ENCODE data around the gene FOXC1. TPM values are rescaled to one million over a fixed set of nuclear protein-coding genes. Genes with fewer than 3 reads are reported as not detected.
A peak's percentile ranks its signal among the peaks of the same experiment; 100 is the strongest.

FOXC1 gene
- total and polyA plus RNA-seq, 7 donors = 0.90 to 2.7 (median 1.5) TPM

DNA sequence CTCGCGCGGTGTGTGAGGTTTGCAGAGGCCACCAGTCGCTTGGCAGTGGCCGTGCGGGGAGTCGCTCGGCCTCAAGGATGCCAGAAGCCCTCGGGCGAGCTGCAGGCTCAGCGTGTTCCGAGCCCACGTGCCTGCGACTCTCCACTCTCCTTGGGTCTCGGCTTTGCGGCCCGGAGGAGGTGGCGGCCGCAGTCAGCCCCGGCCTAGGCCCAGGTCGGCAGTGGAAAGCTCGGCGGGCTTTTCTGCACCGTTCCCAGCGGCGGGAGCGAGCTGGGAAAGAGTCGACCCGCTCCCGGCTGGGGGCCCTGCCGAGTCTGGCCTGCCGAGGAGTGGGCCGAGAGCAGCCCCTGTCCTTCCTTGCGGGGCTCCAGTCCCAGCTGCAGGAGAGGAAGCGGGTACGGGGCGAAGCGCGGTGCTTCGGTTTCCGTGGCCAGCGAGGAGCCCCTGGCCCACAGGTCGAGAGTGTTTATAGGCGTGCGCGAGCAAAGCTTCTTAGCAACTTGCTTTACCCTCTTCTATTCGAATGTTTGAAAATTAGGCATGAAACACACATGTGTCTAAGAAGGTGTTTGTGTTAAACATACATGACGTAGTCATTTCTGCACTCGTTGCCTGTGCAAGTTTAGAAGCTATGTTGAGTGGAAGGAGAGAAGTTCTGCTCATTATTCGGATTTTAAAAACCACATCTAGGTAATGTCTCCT lies 5.6 kb downstream of the FOXC1 start:
- Histone ChIP-seq H3K4me1 (peaks cover 4% of the 10 kb centered on the region), H3K4me3 (peak overlapping the region; percentile 78), H3K9me3 (no peaks in the 10 kb centered on the region), H3K27ac (no peak overlapping the region), H3K27me3 (ENCODE audit: insufficient read depth in 3 of 3, low read length in 2 of 3) (peaks cover 0 to 88% (median 34%) of the 10 kb centered on the region in 3 donors), H3K36me3 (ENCODE audit: insufficient read depth in 1 of 2, low read depth in 1 of 2) (no peaks in the 10 kb centered on the region)
- intact Hi-C loops (cut with DNase I) = no loop called here
- TF ChIP-seq, protein P1, sequence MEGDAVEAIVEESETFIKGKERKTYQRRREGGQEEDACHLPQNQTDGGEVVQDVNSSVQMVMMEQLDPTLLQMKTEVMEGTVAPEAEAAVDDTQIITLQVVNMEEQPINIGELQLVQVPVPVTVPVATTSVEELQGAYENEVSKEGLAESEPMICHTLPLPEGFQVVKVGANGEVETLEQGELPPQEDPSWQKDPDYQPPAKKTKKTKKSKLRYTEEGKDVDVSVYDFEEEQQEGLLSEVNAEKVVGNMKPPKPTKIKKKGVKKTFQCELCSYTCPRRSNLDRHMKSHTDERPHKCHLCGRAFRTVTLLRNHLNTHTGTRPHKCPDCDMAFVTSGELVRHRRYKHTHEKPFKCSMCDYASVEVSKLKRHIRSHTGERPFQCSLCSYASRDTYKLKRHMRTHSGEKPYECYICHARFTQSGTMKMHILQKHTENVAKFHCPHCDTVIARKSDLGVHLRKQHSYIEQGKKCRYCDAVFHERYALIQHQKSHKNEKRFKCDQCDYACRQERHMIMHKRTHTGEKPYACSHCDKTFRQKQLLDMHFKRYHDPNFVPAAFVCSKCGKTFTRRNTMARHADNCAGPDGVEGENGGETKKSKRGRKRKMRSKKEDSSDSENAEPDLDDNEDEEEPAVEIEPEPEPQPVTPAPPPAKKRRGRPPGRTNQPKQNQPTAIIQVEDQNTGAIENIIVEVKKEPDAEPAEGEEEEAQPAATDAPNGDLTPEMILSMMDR (IDR thresholded peaks at IDR 0.05) = no peak
- DNase-seq (peak in 1 of 2 donors; percentile 43), ATAC-seq (no peak)
- 83 to 88% (median 87%) methylated on average over 43 to 50 of the region's 50 CpGs for WGBS, 3 donors

DNA sequence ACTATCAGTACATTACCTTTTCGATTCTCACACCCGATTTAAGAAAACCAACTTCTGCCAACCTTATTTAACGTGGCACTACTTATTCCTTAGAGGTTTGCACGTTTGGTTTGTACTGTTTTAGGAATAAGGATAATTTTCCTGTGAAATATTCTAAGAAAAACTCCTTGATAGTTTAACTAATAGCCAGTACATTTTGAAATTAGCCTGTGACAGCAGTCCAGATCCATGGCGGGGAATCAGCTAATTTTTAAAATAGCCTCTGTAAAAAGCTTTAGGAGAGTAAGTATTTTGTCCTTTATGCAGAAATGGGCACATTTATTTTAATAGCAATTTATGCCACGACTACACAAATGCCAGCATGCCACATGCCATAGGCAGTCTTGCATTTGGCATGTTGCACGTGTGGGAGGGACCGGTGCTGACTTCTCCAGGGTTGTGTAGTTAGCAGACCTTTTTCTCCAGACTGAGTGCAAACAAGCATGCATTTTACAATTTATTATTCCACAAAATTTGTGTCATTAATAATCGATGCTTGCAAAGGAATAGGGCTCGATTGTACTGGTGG lies 6.2 kb downstream of the FOXC1 start:
- TF ChIP-seq, protein P1 (IDR thresholded peaks at IDR 0.05) = no peak
- peaks cover 0 to 88% (median 38%) of the 10 kb centered on the region in 3 donors for H3K27me3 ChIP-seq (ENCODE audit: insufficient read depth in 3 of 3, low read length in 2 of 3)
- ATAC-seq = no peak
- 91% methylated on average over 10 of the region's 10 CpGs for WGBS, 3 donors
- no peaks in the 10 kb centered on the region for H3K9me3 ChIP-seq
- peak in 1 of 2 donors; percentile 21 for DNase-seq
- peak overlapping the region; percentile 78 for H3K4me3 ChIP-seq
- H3K36me3 ChIP-seq (ENCODE audit: insufficient read depth in 1 of 2, low read depth in 1 of 2) = no peaks in the 10 kb centered on the region
- intact Hi-C loops (cut with DNase I) = no loop called here
- peaks cover 4% of the 10 kb centered on the region for H3K4me1 ChIP-seq
- H3K27ac ChIP-seq = no peak overlapping the region

DNA sequence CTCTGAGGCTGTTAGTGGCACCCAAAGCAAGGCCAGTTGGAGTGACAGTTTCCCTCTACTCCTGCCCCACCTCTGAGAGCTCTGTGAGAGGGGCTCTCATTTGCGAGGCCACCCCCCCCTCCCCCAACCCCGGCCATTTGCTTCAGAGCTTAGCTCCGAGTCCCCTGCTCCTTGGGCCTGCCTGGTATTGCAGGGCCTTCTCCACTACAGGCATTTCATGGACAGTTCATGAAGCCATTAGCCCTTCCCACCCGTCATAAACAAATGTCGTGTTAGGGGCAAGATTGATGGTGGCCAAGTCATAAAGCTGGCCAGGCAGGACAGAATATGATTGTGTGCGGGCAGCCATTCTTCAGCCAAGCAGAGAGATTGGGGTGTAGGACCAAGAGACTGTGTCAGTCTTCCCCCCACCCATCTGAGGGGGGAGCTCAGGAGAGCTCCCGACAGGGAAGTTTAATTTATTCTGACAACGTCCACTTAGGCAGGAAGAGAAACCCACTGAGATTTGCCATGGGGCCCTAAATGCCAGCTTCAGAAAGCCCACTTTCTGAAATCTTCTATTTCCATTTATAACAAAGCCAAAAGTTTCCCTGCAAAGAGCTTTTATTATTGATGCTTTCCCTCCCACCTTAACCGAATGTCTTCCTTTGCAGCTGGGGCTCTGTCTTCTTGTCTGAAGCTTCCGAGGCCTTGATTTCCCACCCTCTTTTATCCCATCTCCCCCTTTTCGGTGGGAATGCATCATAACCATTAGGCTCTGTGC lies 7.2 kb downstream of the FOXC1 start:
- Histone ChIP-seq H3K27me3 (ENCODE audit: insufficient read depth in 3 of 3, low read length in 2 of 3) (peaks cover 0 to 90% (median 32%) of the 10 kb centered on the region in 3 donors), H3K9me3 (no peaks in the 10 kb centered on the region), H3K36me3 (ENCODE audit: insufficient read depth in 1 of 2, low read depth in 1 of 2) (no peaks in the 10 kb centered on the region), H3K27ac (no peak overlapping the region), H3K4me1 (peaks cover 4% of the 10 kb centered on the region), H3K4me3 (no peak overlapping the region)
- ATAC-seq (no peak), DNase-seq (peak in 1 of 2 donors; percentile 13)
- intact Hi-C loops (cut with DNase I) = no loop called here
- 88 to 92% (median 89%) methylated on average over 11 of the region's 11 CpGs for WGBS, 3 donors
- TF ChIP-seq, protein P1 (IDR thresholded peaks at IDR 0.05) = no peak

DNA sequence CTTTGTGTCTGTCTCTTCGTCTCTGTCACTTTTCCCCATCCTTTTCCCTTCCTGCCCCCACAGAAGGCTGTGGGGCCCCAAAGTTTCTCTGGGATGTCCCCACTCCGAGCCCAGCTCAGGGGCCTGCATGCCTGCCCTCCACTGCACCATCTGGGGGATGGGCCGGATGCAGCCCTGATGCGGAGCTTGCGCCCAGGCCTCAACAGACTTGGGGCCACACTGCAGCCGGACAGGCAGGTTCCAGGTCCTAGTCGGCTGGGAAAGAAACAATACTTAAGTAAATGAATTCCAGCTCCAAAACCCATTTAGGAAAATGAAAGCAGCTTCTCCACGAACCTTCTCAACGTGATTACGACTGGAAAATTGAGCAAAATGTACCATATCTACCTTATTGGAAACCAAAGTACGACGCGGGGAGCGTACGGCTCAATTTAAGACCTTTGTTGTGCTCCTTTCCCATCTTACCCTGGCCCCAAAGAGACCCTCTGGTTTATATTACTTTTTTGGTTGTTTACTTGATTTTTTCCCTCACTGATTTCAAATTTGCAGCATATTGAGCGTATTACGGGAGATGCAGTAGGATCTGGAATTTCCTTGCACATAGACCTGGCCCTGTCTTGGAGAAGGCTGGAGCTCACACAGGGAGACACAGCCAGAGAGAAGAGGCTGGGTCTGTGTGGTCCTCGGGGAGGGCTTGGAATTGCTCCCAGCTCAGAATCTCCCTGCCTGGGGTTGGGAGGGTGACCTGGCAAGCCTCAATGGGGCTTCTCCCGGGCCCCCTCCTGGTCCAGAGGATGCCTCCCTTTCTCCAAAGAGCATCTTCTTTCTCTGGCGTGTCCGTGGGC lies 8.0 kb downstream of the FOXC1 start:
- intact Hi-C loops (cut with DNase I) = no loop called here
- Histone ChIP-seq H3K4me1 (no peaks in the 10 kb centered on the region), H3K9me3 (no peaks in the 10 kb centered on the region), H3K27me3 (ENCODE audit: insufficient read depth in 3 of 3, low read length in 2 of 3) (peaks cover 0 to 90% (median 34%) of the 10 kb centered on the region in 3 donors), H3K27ac (no peak overlapping the region), H3K36me3 (ENCODE audit: insufficient read depth in 1 of 2, low read depth in 1 of 2) (no peaks in the 10 kb centered on the region), H3K4me3 (no peak overlapping the region)
- 87 to 90% (median 89%) methylated on average over 20 to 21 of the region's 21 CpGs for WGBS, 3 donors
- TF ChIP-seq, protein P1 (IDR thresholded peaks at IDR 0.05) = no peak
- peak in 1 of 2 donors; percentile 27 for DNase-seq
- no peak for ATAC-seq

Data from psoas muscle (tissue), 8 donors.